HG03108 (cell line): ENCODE data around the gene SH2D6.
"Not testable (repeated sequence)": the region's sequence is repeated elsewhere in the genome, so short reads cannot be mapped to it uniquely, and the experiment has no call there.

Experiments used
- ATAC-seq: cut with Tn5 transposase; IDR thresholded peaks from one replicate; pipeline ENCODE4 v1.9.1; 2021; ENCODE audit warnings: moderate library complexity; ENCODE audit not compliant: unreplicated experiment

The SH2D6 gene

DNA sequence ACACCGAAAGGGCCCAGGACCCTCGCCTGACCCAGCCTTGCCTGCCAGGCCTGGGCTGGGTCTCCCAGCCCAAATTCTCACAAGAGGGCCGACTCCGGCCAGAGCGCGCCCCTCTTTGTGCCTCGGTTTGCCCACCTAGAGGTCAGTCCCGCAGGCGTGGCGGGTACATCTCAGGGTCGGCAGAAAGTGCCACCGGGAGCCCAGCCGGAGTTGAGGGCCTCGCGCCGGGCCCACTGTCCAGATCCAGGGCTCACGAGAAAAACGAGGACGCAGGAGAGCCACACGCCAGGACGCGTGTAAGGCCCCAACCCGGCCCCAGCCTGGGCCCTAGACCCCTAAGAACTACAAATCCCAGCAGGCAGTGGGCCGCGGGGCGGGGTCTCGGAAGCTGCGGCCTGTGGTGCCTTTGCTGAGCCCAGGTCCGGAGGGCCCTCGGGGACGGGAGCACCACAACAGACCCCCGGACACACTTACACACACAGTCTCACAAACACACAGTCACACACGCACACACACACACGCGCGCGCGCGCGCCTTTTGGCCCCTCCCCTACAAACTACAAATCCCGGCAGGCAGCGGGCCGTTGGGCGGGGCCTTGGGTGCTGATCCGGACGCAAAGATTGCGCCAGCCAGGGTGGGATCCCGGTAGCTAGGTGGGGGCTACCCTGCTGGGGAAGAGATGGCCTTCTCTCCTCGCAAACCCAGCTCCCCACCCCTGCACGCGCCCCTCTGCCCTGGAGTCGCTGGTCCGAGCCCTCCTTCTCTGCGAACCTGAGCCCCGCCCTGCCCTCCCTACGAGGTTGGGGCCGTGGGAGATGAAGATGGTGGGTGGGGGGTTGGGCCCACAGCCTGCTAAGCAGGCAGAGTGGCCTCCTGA lies at the start of gene SH2D6:
SH2D6 (plus strand) TSS at position 583 of the 877 bp plus-strand sequence. CDS start 10,752 bp downstream, outside the sequence.
- ATAC-seq, result peak; percentile 70

DNA sequence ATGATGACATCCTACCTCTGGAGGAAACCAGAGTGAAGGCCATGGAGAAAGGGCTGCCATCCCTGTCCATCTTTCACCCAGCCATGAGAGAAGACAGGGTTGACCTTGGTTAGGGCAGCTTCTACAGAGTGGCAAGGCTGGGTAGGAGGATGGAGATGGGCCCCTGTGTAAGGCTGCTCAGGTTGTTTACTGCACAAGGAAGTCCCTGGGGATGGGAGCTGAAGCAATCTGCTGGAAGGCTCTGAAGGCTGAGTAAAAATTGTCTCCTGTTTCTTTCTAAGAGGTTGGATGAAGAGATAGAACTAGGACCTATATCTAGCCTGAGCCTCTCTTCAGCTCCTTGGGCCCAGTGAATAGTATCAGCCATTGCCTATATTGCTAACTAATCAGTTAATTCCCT lies 49.6 kb upstream of the SH2D6 start:
- ATAC-seq, result no peak

- ATAC-seq, result no peak
Observed at GRCh38 chr2:85369500-85369899, 49.0 kb upstream of the SH2D6 start.

DNA sequence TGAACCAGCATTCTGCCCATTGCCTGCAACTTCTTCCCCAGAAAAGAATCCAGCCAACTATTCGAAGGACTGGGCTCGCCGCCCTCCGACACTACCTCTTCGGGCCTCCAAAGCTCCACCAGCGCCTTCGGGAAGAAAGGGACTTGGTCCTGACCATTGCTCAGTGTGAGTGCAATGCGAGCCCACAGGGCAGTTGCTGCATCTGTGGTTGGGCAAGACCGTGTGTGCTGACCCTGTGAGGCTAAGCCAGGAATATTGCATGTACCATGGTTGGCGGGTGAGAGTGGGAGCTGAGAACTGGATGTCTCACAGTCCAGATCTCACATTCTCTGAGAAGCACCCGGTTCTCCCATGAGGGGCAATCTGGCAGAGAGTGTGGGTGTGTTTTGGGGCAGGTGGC lies 47.5 kb upstream of the SH2D6 start:
- ATAC-seq, result no peak

GRCh38 chr2:85376291-85377065 lies 42.0 kb upstream of the SH2D6 start:
- ATAC-seq, result no peak

DNA sequence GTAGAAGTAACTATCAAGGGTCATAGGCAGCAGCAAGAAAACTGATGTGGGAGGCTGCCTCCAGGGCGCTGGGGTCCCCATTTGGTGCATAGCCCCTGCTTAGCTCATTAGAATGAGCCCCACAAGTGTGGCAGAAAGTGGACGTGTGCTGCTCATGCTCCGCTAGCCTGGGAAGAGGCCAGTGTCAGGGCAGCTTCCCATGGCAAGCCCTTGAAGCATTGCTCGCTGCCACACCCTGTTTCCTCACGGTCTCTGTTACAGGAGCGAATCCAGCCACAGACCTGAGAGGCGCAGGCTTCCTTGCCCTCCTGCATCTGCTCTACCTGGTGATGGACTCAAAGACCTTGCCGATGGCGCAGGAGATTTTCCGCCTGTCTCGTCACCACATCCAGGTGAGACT lies 41.4 kb upstream of the SH2D6 start:
- ATAC-seq, result no peak

- ATAC-seq, result no peak
Observed at GRCh38 chr2:85378257-85378656, 40.3 kb upstream of the SH2D6 start.

GRCh38 chr2:85380048-85380447 lies 38.5 kb upstream of the SH2D6 start:
- no peak for ATAC-seq

DNA sequence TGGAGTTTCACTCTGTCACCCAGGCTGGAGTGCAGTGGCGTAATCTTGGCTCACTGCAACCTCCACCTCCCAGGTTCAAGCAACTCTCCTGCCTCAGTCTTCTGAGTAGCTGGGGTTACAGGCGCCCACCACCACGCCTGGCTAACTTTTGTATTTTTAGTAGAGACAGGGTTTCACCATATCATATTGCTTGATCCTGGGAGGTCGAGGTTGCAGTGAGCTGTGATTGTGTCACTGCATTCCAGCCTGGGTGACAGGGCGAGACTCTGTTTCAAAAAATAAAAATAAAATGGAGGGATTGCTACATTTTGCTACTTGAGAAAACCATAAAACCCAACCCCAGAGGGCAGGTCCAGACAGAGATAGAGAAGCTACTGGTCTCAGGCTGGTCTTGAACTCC lies 35.4 kb upstream of the SH2D6 start:
- not testable (repeated sequence) for ATAC-seq

DNA sequence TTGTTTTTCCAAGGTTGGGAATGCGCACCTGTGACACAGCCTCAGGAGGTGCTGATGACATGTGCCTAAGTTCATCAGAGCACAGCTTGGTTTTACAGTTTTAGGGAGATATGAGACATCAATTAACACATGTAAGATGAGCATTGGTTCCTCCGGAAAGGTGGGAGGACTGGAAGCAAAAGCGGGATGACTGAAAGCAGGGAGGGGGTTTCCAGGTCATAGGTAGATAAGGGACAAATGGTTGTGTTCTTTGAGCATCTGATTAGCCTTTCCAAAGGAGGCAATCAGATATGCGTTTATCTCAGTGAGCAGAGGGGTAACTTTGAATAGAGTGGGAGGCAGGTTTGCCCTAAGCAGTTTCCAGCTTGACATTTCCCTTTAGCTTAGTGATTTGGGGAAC lies 34.7 kb upstream of the SH2D6 start:
- no peak for ATAC-seq

DNA sequence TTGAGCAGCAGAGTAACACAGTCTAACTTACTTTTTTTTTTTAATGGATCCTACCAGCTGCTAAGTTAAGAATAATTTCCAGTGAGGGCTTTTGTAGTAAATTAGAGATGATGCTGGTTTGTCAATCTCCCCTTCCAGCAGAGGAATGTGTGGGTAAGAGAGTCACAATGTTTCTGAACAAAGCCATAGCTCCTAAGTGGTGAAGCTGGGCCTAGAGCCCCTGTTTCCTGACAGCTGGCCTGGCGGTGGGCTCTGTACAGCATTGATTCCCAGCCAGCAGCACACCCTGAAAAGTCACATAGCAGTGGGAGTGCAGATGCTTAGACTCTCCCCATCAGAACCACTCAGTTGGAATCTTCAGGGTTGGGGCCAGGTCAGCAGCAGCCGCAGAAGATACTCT lies 32.8 kb upstream of the SH2D6 start:
- no peak for ATAC-seq

- ATAC-seq, result no peak
Observed at GRCh38 chr2:85387754-85388153, 30.8 kb upstream of the SH2D6 start.

- no peak for ATAC-seq
Observed at GRCh38 chr2:85388878-85389538, 29.5 kb upstream of the SH2D6 start.

DNA sequence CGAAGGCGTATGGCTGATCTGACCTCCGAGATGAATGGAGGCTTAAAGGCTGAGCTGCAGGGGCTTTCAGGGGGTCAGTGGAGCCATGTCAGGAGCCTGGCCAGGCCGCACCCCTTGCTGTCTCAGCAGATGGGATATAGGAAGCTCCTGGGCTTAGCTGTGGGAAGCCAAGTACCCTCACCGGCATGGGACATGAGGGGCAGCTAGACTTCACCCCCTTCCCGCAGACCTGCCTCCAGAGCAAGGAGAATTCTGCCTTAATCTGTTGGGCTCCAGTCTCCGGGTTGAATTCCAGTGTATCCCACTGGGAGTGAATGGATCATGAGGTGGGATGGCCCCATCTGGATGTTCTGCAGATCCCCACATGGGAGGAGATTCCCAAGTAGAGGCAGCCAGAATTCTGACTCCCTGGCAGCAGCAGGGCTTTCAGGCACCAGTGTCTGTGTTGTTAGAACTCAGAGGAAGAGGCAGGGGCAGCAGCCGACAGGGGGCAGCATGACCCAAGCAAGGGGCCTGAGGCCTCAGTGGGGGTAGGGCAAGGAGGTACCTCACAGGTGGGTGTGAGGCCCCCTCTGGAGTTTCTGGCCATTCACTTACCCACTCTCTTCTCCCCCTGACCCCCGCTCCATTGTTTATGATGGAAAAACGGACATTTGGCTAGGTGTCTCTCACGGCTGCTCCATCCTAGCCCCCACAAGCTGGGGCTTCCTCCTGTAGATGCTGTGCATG lies 27.4 kb upstream of the SH2D6 start:
- no peak for ATAC-seq

DNA sequence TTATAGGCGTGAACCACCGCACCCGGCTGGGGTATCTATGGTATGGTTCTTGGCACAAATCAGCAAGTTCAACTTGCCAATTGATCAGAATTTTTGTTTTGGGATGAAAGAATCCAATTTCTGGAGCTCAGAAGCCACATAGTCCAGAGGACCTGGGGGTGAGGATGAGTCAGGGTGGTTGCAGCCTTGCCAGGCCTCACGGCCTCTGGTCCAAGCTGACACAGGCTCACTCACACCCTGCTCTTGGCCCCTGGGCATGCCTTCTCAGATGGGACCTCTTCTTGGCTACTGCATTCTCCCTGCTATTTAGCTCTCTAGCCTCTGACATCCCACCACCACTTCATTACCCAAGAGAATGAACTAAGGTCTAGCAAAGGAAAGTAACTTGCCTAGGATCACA lies 24.7 kb upstream of the SH2D6 start:
- ATAC-seq, result no peak

- no peak for ATAC-seq
Observed at GRCh38 chr2:85394261-85394681, 24.2 kb upstream of the SH2D6 start.

- no peak for ATAC-seq
Observed at GRCh38 chr2:85394976-85395375, 23.5 kb upstream of the SH2D6 start.

GRCh38 chr2:85395912-85396475 lies 22.5 kb upstream of the SH2D6 start:
- ATAC-seq, result no peak

- no peak for ATAC-seq
Observed at GRCh38 chr2:85396531-85397470, 21.7 kb upstream of the SH2D6 start.
